ENCODE results near the gene TSPAN4. TPM values are rescaled to one million over a fixed set of nuclear protein-coding genes. Genes with fewer than 3 reads are reported as not detected.

TSPAN4 gene
- total and polyA plus RNA-seq, 3 donors from 2014 or later: 47.2 to 87.0 (median 49.1) TPM

GRCh38 chr11:858053-858761 is 15.6 kb downstream of the TSPAN4 start:
- WGBS, 2 donors: 85 to 91% methylated on average over 18 to 27 of the region's 27 CpGs
- no peaks in the 10 kb centered on the region for H3K36me3 ChIP-seq (ENCODE audit: low read depth, missing control alignments)
- no peaks in the 10 kb centered on the region for H3K9me3 ChIP-seq
- intact Hi-C loops (cut with DNase I; ENCODE audit: low total_unique reads): no loop called here
- H3K4me3 ChIP-seq: no peak overlapping the region
- DNase-seq: no peak
- TF ChIP-seq POLR2A (IDR thresholded peaks at IDR 0.05) (no peak), CTCF (IDR thresholded peaks at IDR 0.05) (no peak)
- no peaks in the 10 kb centered on the region for H3K27me3 ChIP-seq
- H3K4me1 ChIP-seq: peaks cover 10% of the 10 kb centered on the region
- no peak overlapping the region for H3K27ac ChIP-seq

DNA sequence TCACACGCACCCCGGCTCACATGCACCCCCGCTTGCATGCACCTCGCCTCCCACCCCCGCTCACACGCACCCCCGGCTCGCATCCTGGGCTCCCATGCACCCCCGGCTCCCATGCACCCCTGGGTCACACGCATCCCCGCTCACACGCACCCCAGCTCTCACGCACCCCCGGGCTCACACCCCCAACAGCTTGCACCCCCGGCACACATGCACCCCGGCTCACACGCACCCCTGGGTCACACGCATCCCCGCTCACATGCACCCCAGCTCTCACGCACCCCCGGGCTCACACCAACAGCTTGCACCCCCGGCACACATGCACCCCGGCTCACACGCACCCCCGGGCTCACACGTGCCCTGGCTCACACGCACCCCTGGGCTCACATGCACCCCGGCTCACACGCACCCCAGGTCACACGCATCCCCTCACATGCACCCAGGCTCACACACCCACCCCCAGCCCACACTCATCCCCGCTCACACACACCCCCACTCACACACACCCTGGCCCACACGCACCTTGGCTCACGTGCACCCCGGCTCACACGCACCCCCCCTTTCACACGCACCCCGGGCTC is 16.2 kb downstream of the TSPAN4 start:
- no peak overlapping the region for H3K4me3 ChIP-seq
- TF ChIP-seq POLR2A (IDR thresholded peaks at IDR 0.05) (no peak), CTCF (IDR thresholded peaks at IDR 0.05) (no peak)
- intact Hi-C loops (cut with DNase I; ENCODE audit: low total_unique reads): no loop called here
- H3K9me3 ChIP-seq: no peaks in the 10 kb centered on the region
- H3K36me3 ChIP-seq (ENCODE audit: low read depth, missing control alignments): no peaks in the 10 kb centered on the region
- peaks cover 10% of the 10 kb centered on the region for H3K4me1 ChIP-seq
- no peak overlapping the region for H3K27ac ChIP-seq
- H3K27me3 ChIP-seq: no peaks in the 10 kb centered on the region
- no peak for DNase-seq
- 86 to 88% methylated on average over 34 to 36 of the region's 37 CpGs for WGBS, 2 donors

GRCh38 chr11:859394-860131 is 16.9 kb downstream of the TSPAN4 start:
- DNase-seq: peak; percentile 84
- Histone ChIP-seq H3K9me3 (no peaks in the 10 kb centered on the region), H3K4me1 (peaks cover 10% of the 10 kb centered on the region), H3K27me3 (no peaks in the 10 kb centered on the region), H3K4me3 (no peak overlapping the region), H3K27ac (peak overlapping the region in 1 of 2 donors; percentile 43), H3K36me3 (ENCODE audit: low read depth, missing control alignments) (no peaks in the 10 kb centered on the region)
- 40 to 45% methylated on average over 8 to 23 of the region's 31 CpGs for WGBS, 2 donors
- intact Hi-C loops (cut with DNase I; ENCODE audit: low total_unique reads): no loop called here
- TF ChIP-seq CTCF (IDR thresholded peaks at IDR 0.05): no peak
- TF ChIP-seq POLR2A (IDR thresholded peaks at IDR 0.05): no peak

DNA sequence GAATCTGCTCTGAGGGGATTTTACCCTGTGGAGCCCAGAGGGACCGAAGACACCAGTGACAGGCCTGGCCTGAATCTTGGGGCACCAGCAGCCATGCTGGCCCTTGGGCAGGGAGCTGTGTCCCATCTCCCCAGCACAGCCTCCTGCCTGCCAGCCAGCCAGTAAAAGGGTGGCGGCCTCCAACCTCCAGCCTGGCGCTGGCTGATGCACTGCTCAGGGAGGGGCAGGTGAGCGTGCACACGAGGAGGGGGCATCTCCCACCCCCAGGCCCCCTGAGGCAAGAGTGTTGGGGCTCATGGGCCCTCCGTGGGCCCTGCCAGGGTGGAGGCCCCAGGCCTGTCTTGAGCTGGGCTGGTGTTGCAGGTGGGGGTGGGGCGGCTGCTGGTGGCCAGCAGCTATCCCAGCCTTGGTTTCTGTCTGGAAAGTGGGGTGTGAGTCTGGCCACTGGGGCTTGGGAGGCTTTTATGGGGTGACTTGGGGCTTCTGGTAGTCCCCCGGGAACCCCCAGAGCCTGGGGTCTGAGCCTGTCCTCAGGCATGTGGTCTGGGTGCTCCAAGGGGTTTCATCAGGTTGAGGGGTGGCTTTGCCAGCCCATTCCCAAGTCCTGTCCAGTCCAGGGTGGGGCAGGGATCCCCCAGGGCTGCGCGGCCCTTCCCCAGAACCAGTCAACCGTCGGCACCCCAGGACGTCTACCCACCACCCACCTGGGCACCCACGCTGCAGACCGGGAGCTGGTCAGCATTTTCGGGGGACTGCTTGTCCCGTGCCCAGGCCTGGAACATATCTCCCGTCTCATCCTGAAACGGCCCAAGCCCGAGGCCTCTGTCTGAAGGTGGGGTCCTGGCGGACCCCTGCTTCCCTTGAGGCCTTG is 17.8 kb downstream of the TSPAN4 start:
- H3K4me1 ChIP-seq: peaks cover 10% of the 10 kb centered on the region
- intact Hi-C loops (cut with DNase I; ENCODE audit: low total_unique reads): no loop called here
- no peak for DNase-seq
- H3K27ac ChIP-seq: peak overlapping the region in 1 of 2 donors; percentile 43
- H3K9me3 ChIP-seq: no peaks in the 10 kb centered on the region
- 88 to 89% methylated on average over 13 to 20 of the region's 21 CpGs for WGBS, 2 donors
- H3K27me3 ChIP-seq: no peaks in the 10 kb centered on the region
- H3K4me3 ChIP-seq: no peak overlapping the region
- TF ChIP-seq POLR2A (IDR thresholded peaks at IDR 0.05) (no peak), CTCF (IDR thresholded peaks at IDR 0.05) (no peak)
- no peaks in the 10 kb centered on the region for H3K36me3 ChIP-seq (ENCODE audit: low read depth, missing control alignments)

All from testis (tissue), 3 donors.